ENCODE measurements around the gene AKR1C3. TPM values are rescaled to one million over a fixed set of nuclear protein-coding genes. Genes with fewer than 3 reads are reported as not detected.
"Not testable (repeated sequence)": the region's sequence is repeated elsewhere in the genome, so short reads cannot be mapped to it uniquely, and the experiment has no call there.

The AKR1C3 gene
- total and polyA plus RNA-seq, 5 experiments from 2014 or later = 0.67 to 14.7 (median 5.9) TPM

DNA sequence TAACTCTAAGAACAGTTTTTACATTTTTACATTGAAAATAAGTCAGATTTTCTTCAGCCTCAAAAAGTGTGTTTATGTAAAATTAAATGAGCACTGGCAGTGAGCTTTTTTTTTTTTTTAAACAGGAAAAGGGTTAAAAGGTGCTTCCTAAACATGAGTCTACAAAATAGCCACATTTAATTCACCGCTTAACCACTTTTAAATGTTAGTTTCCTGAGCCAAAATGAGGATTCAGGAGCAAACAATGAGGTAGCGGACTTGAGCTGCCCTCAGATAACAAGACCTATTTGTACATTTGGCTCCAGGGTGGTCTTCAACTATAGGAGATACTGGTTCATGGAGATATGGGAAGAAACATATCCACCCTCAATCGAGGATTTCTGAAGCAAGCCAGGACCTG lies 22.8 kb downstream of the AKR1C3 start:
- H3K27ac Mint-ChIP-seq = no peak overlapping the region
- DNase-seq (no peak), ATAC-seq (no peak)
- H3K9me3 Mint-ChIP-seq = peaks cover 0 to 13% (median 5%) of the 10 kb centered on the region in 9 donors
- no peak overlapping the region for H3K4me3 Mint-ChIP-seq
- peaks cover 0 to 4% (median 2%) of the 10 kb centered on the region in 5 donors for H3K27me3 Mint-ChIP-seq
- peaks cover 0 to 4% (median 0%) of the 10 kb centered on the region in 3 donors for H3K36me3 Mint-ChIP-seq
- POLR2A ChIA-PET = no interaction called here
- peaks cover 0 to 3% (median 0%) of the 10 kb centered on the region in 4 donors for H3K4me1 Mint-ChIP-seq

DNA sequence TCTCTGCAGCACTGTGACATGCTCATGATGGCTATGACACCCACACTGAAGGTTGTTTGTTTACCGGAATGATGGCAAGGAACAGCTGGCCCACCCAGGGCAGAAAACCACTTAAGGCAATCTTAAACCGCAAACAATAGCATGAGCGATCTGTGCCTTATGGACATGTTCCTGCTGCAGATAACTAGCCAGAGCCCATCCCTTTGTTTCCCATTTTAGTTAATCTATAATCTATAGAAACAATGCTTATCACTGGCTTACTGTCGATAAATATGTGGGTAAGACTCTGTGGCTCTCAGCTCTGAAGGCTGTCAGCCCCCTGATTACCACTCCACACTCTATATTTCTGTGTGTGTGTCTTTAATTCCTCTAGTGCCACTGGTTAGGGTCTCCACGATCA lies 25.8 kb downstream of the AKR1C3 start:
- H3K36me3 Mint-ChIP-seq, DNase-seq, POLR2A ChIA-PET, H3K4me3 Mint-ChIP-seq, H3K27me3 Mint-ChIP-seq, H3K27ac Mint-ChIP-seq, H3K4me1 Mint-ChIP-seq, ATAC-seq: not testable (repeated sequence)
- peaks cover 0 to 13% (median 4%) of the 10 kb centered on the region in 9 donors for H3K9me3 Mint-ChIP-seq

DNA sequence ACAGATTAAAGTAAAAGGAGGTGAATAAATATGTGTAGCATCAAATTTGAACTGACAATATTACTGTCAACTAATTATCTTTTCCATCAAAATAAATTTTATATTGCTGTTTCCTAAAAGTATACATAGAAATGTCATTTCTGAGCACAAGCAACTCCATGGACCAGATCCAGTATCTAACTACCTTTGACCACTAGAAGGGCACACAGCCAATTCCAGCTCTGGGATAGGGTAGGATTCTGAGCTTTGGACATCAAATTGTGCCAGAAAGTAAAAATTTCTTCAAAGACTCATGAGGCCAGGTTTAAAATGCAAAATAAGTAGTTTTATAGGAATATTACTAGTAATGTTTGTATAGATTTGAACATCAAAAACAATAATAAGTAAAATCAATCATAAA lies 29.7 kb downstream of the AKR1C3 start:
- peaks cover 0 to 26% (median 11%) of the 10 kb centered on the region in 9 donors for H3K9me3 Mint-ChIP-seq
- H3K4me3 Mint-ChIP-seq = no peak overlapping the region
- H3K4me1 Mint-ChIP-seq = no peaks in the 10 kb centered on the region
- DNase-seq = no peak
- POLR2A ChIA-PET = no interaction called here
- no peak overlapping the region for H3K27ac Mint-ChIP-seq
- peaks cover 0 to 10% (median 6%) of the 10 kb centered on the region in 5 donors for H3K27me3 Mint-ChIP-seq
- ATAC-seq = no peak
- peaks cover 0 to 15% (median 3%) of the 10 kb centered on the region in 3 donors for H3K36me3 Mint-ChIP-seq

DNA sequence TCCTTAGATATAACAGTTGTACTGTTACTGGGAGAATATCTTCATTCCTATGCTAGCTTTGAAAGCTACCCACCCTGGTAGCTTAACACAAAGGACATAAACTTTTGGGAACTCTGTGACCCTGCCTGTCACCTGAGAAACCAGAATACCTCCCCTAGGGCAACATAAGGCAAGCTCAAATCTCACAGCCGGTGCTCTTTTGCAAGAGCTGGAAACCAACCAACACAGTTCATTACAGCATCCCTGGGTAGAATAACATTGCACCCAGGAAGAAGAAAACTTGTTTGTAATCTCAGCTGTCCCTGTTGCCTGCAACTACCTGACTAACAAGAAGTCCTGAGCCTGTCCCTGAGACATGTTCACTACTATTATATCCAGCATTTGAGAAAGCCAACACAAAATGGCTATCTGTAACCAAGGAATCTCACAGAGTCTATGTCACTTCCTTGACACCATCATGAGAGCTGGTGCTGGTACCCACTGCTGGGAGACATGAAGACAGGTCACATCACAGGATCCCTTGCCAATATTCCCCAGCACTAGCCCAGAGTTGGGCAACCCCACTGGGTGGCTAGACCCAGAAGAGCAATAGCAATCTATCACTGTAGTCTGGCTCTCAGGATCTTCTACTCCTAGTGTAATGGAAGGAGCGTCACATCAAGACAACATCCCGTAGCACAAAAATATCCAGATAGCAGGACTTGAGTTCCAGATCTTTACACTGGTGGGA lies 31.3 kb downstream of the AKR1C3 start:
- Mint-ChIP-seq H3K27me3 (peaks cover 0 to 10% (median 6%) of the 10 kb centered on the region in 5 donors), H3K4me1 (no peaks in the 10 kb centered on the region), H3K27ac (no peak overlapping the region), H3K9me3 (peaks cover 0 to 21% (median 11%) of the 10 kb centered on the region in 9 donors), H3K4me3 (no peak overlapping the region), H3K36me3 (peaks cover 0 to 15% (median 3%) of the 10 kb centered on the region in 3 donors)
- POLR2A ChIA-PET = no interaction called here
- DNase-seq = no peak
- ATAC-seq = no peak

DNA sequence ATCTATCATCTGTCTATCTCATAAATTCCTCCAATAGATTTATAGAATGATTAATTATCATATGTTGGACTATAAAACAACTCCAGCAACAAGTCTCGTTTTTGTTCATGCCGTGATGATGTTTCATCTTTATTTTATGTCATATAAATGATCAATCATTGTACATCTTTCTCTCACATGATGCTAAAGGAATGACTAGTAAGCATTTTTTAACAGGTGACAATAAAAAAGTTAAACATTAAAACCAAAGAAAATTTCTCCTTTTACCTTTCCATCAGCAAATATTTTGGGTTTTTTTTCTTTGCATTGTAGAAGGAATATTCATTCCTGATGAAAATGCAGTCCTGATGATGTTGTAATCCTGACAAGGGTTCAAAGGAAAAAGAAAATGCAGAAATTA lies 41.4 kb downstream of the AKR1C3 start:
- peaks cover 14 to 48% (median 28%) of the 10 kb centered on the region in 9 donors for H3K9me3 Mint-ChIP-seq

DNA sequence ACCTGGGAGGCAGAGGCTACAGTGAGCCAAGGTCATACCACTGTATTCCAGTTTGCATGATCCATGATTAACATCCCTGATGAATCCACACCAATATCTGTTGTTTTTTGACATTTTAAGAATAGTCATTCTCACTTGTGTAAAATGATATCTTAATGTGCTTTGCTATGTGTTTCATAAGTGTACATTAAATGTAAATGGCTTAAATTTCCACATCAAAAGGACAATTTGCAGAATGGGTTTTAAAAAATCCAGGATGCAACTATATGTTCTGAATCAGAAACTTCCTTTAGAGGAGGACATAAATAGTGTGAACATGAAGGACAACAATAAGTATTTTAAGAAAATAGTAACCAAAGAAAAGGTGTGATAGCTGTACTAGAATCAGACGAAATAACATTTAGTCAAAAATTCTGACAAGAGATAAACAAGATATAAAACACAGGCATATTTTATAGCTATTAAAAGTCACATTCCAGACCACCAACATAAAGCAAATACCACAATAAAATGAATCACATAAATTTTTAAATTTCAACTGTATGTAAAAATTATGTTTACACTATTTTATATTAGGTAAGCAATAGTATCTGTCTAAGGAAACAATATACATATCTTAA lies 42.4 kb downstream of the AKR1C3 start:
- Mint-ChIP-seq H3K4me3 (no peak overlapping the region), H3K9me3 (peaks cover 14 to 48% (median 28%) of the 10 kb centered on the region in 9 donors)

More for the DNA sequence above, 41.4 kb downstream of the AKR1C3 start:
- Mint-ChIP-seq H3K4me1 (no peaks in the 10 kb centered on the region), H3K4me3 (no peak overlapping the region), H3K27me3 (peaks cover 0 to 1% (median 0%) of the 10 kb centered on the region in 5 donors), H3K27ac (no peak overlapping the region), H3K36me3 (peaks cover 0 to 15% (median 1%) of the 10 kb centered on the region in 3 donors)
- POLR2A ChIA-PET = no interaction called here
- ATAC-seq (no peak), DNase-seq (no peak)

DNA sequence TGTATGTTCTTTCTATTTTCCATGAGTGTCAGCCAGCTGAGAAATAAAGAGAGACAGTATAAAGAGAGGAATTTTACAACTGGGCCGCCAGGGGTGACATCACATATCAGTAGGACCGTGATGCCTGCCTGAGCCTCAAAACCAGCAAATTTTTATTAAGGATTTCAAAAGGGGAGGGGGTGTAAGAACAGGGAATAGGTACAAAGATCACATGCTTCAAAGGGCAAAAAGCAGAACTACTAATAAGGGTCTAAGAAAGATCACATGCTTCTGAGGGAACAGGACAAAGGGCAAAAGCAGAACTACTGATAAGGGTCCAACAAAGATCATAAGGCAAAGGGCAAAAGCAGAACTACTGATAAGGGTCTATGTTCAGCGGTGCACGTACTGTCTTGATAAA lies 43.5 kb downstream of the AKR1C3 start:
- POLR2A ChIA-PET, H3K27ac Mint-ChIP-seq, H3K27me3 Mint-ChIP-seq, H3K4me3 Mint-ChIP-seq, H3K4me1 Mint-ChIP-seq, DNase-seq, ATAC-seq: not testable (repeated sequence)
- H3K9me3 Mint-ChIP-seq = peaks cover 14 to 48% (median 28%) of the 10 kb centered on the region in 9 donors
- H3K36me3 Mint-ChIP-seq = peaks cover 0 to 15% (median 1%) of the 10 kb centered on the region in 3 donors

More for the DNA sequence above, 42.4 kb downstream of the AKR1C3 start:
- Mint-ChIP-seq H3K36me3 (peaks cover 0 to 15% (median 1%) of the 10 kb centered on the region in 3 donors), H3K4me1 (no peaks in the 10 kb centered on the region), H3K27me3 (peaks cover 0 to 1% (median 0%) of the 10 kb centered on the region in 5 donors), H3K27ac (no peak overlapping the region)
- POLR2A ChIA-PET = no interaction called here
- DNase-seq (no peak), ATAC-seq (no peak)

DNA sequence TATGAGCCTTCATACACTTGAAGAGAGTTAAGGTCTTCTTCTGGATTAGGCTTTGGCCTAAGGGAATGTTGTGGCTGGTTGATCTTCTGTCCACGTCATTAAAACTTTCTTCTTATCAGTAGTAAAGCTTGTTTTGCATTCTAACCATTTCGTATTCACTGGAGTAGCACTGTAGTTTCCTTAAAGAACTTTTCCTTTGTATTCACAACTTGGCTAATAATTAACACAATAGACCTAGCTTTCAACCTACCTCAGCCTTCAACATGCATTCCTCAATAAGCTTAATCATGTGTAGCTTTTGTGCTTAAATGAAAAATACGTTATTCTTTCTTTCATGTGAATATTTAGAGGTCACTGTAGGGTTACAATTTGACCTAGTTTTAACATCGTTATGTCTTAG lies 48.0 kb downstream of the AKR1C3 start:
- no peak for ATAC-seq
- Mint-ChIP-seq H3K4me3 (no peak overlapping the region), H3K9me3 (peaks cover 7 to 28% (median 17%) of the 10 kb centered on the region in 9 donors), H3K27me3 (peaks cover 0 to 1% (median 0%) of the 10 kb centered on the region in 5 donors), H3K4me1 (no peaks in the 10 kb centered on the region), H3K36me3 (peaks cover 0 to 12% (median 0%) of the 10 kb centered on the region in 3 donors), H3K27ac (no peak overlapping the region)
- DNase-seq = no peak
- POLR2A ChIA-PET = no interaction called here

DNA sequence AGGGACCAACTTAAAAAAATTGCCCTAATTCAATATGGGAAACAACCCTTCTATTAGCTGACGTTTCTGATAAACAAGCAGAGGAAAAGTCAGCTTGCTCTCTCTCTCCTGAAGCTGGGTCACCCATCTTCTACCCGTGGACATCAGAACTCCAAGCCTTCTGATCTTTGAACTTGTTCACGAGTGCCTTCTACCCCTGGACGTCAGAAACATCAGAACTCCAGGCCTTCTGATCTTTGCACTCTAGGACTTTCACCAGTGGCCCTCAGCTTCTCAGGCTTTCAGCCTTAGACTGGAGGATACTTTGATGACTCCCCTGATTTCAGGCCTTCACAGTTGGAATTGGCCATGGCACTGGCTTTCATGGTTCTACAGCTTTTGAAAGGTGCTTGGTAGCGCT lies 48.9 kb downstream of the AKR1C3 start:
- peaks cover 2 to 18% (median 10%) of the 10 kb centered on the region in 9 donors for H3K9me3 Mint-ChIP-seq
- H3K27me3 Mint-ChIP-seq = peaks cover 0 to 1% (median 0%) of the 10 kb centered on the region in 5 donors
- POLR2A ChIA-PET = no interaction called here
- DNase-seq (no peak), ATAC-seq (no peak)
- no peak overlapping the region for H3K4me3 Mint-ChIP-seq
- no peak overlapping the region for H3K27ac Mint-ChIP-seq
- no peaks in the 10 kb centered on the region for H3K4me1 Mint-ChIP-seq
- peaks cover 0 to 3% (median 0%) of the 10 kb centered on the region in 3 donors for H3K36me3 Mint-ChIP-seq

DNA sequence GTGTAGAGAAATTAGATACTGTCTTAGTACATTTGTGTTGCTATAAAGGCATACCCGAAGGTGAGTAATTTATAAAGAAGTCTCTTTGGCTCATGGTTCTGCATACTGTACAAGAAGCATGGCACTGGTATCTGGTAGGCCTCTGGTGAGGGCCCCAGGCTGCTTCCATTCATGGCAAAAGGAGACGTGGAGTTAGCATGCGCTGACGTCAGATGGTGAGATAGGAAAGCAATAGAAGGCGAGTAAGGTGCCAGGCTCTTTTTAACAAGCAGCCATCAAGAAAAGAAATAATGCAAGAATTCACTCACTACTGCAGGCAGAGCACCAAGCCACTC lies 52.7 kb downstream of the AKR1C3 start:
- POLR2A ChIA-PET = no interaction called here
- ATAC-seq = no peak
- H3K27ac Mint-ChIP-seq = no peak overlapping the region
- peaks cover 0 to 19% (median 8%) of the 10 kb centered on the region in 9 donors for H3K9me3 Mint-ChIP-seq
- DNase-seq = no peak
- peaks cover 0 to 9% (median 5%) of the 10 kb centered on the region in 3 donors for H3K36me3 Mint-ChIP-seq
- no peaks in the 10 kb centered on the region for H3K27me3 Mint-ChIP-seq
- no peak overlapping the region for H3K4me3 Mint-ChIP-seq
- H3K4me1 Mint-ChIP-seq = no peaks in the 10 kb centered on the region

DNA sequence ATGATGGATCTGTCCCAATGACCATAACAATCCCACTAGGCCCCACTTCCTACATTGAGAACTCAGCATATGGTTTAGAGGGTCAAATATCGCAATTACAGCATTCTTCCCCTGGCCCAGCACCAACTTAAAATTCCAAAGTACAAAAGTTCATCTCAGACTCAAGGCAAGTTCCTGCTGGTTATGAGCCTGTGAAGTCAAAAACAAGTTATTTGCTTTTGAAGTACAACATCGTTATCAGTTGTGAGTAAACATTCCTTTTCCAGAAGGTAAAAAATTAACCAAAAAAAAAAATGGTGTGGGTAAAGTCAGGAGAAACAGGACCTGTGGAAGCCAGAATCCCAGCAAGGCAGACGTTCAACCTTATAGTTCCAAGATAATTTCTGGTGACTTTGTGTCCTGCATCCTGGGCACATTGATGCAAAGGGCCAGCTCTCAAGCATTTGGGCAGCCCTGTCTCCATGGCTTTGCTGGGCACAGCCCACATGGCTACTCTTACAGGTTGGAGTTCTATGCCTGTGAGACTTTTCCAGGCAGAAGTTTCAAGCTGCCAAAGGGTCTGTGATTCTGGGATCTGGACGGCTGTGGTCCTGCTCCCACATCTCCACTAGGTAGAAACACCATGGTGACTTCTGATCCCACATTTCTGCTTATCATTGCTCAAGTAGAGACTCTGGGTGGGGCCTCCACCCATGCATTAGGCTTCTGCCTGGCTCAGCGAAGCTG lies 53.2 kb downstream of the AKR1C3 start:
- Mint-ChIP-seq H3K36me3 (peaks cover 0 to 9% (median 5%) of the 10 kb centered on the region in 3 donors), H3K27me3 (no peaks in the 10 kb centered on the region), H3K9me3 (peaks cover 0 to 19% (median 8%) of the 10 kb centered on the region in 9 donors), H3K4me3 (no peak overlapping the region), H3K27ac (no peak overlapping the region), H3K4me1 (no peaks in the 10 kb centered on the region)
- POLR2A ChIA-PET = no interaction called here
- DNase-seq (no peak), ATAC-seq (no peak)

DNA sequence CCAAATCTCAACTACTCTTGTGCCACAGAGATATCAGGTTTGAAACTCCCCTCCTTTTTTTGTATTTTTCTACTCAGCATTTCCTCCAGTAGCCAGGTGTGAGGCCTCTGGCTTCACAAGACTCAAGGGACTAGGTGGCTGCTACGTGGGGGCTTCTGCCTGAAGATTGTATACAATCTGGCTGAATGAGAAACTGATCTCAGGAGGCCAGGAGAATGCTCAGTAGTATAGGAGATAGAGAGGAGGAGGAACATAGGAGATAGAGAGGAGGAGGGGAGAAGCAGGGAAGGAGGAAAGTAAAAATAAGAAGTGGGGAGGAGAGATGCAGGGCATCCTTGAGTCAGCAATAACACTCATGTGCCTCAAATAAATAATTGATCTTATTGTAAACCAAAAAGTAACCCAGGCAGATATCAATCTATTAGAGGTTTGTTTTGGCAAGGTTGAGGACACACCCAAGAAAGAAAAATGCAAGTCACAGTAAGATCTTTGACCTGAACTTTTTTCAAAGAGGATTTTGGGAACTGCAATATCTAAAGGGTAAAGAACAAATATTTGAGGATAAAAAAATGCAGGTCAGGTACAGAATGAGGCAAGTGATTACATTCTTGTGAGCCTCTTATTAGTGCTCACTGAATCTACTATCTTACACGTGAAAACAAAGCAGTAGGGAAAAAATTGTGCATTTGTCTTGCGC lies 53.9 kb downstream of the AKR1C3 start:
- DNase-seq = no peak
- Mint-ChIP-seq H3K9me3 (peaks cover 0 to 19% (median 9%) of the 10 kb centered on the region in 9 donors), H3K27me3 (no peaks in the 10 kb centered on the region), H3K4me3 (no peak overlapping the region), H3K27ac (no peak overlapping the region), H3K4me1 (no peaks in the 10 kb centered on the region), H3K36me3 (peaks cover 0 to 9% (median 5%) of the 10 kb centered on the region in 3 donors)
- no peak for ATAC-seq
- POLR2A ChIA-PET = no interaction called here

Measured in naive thymus-derived CD8-positive, alpha-beta T cell (primary cell).